HG03103 (cell line): ENCODE results near the gene WDR18.

Source experiments
- ATAC-seq: cut with Tn5 transposase; IDR thresholded peaks from one replicate; pipeline ENCODE4 v1.9.1; 2021; ENCODE audit warnings: low read depth; ENCODE audit not compliant: unreplicated experiment

WDR18 gene

DNA sequence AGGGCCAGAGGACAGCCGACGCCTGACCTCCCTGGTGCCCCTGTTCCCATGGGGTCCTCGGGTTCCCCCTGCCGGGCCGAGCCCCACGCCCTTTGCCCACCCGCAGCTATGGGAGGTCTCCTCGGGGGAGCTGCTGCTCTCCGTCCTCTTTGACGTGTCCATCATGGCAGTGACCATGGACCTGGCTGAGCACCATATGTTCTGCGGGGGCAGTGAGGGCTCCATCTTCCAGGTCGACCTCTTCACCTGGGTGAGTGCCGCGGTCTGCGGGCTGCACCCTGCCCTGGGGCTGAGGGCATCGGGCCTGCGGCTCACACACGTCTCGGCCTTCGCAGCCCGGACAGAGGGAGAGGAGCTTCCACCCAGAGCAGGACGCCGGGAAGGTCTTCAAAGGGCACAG lies 6.6 kb downstream of the WDR18 start:
- no peak for ATAC-seq

DNA sequence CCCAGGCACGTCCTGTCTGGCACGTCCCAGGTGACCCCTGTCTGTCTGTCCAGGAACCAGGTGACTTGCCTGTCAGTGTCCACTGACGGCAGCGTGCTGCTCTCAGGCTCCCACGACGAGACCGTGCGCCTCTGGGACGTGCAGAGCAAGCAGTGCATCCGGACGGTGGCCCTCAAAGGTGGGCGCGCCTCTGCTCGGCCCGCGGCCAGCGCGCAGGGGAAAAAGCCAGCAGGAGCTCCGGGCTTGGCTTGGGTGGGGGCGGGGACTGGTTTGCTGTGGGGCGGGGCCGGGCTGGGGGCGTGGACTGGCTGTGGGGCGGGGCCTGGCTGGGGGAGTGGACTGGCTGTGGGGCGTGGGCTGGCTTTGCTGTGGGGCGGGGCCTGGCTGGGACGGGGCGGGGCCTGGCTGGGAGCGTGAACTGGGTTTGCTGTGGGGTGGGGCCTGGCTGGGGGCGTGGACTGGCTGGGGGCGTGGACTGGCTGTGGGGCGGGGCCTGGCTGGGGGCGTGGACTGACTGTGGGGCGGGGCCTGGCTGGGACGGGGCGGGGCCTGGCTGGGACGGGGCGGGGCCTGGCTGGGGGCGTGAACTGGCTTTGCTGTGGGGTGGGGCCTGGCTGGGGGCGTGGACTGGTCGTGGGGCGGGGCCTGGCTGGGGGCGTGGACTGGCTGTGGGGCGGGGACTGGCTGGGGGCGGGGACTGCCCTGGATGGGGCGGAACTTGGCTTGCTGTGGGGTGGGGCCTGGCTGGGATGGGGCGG lies 7.2 kb downstream of the WDR18 start:
- ATAC-seq = no peak

DNA sequence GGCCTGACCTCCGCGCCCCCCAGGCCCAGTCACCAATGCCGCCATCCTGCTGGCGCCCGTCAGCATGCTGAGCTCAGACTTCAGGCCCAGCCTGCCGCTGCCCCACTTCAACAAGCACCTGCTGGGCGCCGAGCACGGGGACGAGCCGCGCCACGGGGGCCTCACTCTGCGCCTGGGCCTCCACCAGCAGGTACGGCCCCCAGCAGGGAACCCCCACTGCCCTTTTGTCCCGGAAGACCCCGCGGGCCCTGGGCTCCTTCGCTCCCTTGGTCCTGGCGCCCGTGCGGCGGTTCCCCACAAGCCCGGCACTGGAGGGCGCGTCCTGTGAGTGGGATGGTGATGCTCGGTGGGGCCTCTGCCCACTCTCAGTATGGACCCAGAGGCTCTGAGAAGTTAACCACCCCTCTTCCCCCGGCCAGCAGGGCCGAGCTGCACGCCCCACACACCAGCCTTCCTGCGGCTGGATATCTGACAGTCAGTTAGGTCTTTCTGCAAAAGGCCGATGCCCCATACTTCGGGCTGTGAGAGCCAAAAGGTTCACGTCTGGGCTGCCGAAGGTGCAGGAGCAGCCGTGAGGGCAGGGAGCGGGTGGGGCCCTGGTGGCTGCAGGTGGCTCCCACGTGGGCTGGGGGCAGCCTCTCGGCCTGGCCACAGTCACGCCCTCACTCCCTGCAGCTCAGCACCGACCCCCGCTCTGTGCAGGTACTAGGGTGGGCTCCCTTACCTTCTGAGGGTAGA lies 8.0 kb downstream of the WDR18 start:
- no peak for ATAC-seq

DNA sequence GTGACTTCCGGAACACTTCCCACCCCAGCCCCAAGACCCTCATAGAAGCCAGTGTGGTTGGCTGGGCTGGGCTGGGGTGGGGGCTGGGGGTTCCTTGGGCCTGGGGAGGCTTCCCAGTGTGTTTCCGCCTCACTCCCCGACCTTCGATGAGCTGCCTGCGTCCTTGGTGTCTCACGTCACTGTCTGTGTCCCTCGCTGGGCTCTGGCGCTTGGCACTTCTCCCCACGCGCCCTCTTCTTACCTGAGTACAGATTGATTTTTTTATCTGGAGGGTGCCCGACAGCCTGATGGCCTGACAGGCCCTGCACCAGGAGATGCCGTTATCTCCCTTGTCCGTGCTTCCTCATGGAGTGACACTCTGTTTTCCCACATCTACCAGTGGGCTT lies 8.5 kb downstream of the WDR18 start:
- no peak for ATAC-seq

DNA sequence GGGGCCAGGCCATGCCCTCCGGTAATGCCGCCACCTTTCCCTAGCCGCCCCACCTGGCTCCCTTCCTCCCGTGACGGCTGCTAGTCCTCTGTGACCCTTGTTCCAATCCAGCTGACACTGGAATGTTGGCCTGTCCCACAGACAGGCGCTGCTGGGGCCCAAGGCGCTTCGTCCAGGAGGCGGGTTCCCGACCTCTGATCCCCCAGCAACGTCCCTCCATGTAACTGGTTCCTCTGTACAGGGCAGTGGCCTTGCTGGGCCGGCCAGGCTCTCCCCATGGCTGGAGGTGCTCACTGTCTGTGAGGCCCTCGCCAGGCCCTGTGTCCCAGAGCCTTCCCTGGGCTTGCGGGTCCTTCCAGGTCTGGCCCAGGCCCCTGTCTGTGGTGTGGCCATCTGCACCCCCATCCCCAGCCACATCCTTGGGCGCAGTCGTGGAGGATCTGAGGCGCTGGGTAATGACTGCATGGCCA lies 9.3 kb downstream of the WDR18 start:
- ATAC-seq = no peak

DNA sequence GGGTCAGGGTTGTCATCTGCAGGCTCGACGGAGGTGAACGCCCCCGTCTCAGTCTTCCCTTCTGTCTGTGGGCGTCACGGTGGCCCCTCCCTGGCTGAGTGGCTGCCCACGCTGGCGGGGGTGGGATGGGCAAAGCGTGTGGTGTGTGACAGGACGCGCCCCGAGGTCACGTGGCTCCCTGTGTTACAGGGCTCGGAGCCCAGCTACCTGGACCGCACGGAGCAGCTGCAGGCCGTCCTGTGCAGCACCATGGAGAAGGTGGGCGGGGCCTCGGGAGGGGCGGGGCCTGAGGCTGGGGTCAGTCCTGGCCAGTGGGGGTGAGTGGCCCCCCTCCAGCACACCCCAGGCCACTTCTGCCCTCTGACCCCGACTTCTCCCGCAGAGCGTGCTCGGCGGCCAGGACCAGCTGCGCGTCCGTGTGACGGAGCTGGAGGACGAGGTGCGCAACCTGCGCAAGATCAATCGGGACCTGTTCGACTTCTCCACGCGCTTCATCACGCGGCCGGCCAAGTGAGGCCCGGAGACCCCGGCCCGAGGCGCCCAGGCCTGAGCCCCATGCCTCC lies 9.8 kb downstream of the WDR18 start:
- ATAC-seq = no peak

DNA sequence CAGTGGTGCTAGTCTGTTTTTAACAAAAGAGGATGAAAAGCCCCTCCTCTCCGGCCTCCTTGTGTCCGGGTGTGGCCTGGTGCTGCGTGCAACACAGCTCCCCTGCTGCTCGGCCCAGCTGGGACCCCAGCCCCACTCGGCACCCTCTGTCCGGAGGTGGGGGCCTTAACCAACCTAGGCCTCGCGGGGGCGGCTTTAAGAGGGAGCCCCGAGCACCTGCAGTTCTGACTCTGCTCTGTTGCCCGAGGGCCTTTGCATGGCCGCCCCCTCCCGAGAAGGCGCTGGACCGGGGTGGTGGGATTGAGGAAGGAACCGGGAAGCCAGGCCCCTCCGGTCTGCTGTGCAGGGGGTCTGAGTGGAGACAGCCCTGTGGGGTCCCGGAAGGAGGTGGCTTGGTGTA lies 10.4 kb downstream of the WDR18 start:
- no peak for ATAC-seq

DNA sequence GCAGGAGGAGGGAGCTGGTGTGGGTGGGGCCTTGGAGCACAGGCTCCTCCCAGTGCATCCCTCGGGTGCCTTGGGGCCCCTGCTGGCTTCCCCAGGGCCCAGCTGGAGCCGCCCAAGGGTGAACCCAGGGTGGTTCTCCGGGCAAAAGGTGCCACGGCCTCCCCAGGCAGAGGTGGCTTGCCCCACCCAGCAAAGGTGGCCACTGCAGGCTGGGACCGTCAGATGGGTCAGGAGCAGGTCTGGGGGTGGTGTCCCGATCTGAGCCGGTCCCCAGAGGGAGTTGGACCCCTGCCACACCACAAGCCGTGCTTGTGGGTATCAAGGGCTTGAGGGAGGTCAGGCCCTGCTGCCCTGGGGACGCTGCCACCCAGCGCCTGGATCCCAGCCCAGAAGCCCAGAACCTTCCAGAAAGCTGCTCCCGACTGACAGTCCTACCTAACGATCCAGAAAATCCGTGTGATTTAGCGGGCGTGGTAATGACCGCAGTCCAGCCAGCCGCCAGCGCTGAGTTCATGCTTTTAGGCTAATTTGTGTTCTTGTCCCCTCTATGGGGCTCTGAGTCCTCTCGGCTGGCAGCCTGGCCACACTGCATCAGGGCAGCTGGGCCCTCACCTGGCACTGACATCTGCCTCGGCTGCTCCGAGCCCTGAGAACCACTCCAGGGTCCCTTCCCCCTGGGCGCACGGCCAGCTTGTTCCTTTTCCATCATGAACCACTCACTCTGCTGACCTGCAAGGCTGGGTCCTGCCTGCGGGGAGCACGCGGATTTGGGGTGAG lies 11.1 kb downstream of the WDR18 start:
- no peak for ATAC-seq

DNA sequence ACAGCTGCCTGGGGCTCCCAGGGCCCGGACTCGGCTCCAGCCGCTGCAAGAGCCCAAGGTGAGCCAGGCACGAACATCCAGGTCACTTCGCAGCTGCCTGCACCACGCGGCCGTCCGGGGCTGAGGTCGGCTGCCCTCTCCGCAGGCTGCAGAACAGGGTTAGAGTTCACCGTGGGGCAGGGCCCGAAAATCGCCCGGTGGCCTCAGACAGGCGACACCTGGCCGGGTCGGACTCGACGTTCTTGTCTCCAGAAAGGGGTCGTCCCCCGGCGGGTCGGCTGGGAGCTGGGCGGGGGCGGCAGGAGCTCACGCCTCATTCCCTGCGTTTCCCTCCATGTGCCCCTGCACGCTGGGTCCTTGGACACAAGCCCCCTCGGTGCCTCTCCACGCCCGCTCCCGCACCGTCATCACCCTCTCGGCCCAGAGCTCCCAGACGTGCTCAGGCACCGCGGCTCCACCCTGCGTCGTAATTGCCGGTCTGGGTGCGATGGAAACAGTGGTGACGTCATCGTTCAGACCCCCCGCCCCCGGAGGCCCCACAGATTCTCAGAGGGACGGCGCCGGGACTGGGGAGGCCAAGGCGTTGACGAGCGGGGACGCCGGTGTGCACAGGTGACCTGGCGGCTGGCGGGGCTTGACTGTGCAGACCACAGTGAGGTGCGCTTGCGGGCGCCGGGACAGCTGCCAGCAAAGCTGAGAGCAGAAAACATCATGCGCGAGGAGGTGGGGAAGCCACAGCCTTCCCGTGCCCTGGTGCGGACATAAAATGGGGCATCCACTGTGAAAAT lies 12.1 kb downstream of the WDR18 start:
- no peak for ATAC-seq

DNA sequence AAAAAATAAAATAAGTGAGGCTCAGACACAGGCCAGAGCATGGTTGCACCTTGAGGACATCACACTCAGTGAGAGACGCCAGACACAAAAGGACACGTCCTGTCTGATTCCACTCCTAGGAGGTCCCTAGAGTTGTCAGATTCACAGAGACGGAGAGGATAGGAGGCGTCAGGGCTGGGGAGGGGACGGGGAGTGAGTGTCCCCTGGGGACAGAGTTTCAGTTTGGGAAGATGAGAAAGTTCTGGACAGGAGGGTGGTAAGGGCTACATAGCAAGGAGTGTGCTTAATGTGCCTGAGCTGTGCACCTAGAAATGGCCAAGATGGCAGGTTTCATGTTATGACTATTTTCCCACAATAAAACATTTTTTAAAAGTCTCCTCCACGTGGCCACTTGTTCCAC lies 13.9 kb downstream of the WDR18 start:
- no peak for ATAC-seq

DNA sequence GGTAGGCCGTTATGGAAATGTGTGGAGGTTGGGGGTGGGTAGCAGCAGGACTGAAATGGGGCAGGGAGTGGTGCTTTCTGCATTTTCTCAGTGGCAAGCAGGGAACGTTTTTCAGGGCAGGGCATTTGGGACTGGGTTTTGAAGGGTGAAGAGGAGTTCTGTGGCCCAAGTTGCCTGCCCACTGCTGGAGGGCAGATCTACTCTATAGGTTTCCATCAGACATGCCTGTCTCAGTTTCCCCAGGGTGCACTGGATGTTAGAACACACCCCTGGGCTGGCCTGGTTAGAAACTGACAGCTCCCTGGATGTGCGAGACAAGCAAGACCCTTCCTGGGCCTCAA lies 15.2 kb downstream of the WDR18 start:
- ATAC-seq = no peak

DNA sequence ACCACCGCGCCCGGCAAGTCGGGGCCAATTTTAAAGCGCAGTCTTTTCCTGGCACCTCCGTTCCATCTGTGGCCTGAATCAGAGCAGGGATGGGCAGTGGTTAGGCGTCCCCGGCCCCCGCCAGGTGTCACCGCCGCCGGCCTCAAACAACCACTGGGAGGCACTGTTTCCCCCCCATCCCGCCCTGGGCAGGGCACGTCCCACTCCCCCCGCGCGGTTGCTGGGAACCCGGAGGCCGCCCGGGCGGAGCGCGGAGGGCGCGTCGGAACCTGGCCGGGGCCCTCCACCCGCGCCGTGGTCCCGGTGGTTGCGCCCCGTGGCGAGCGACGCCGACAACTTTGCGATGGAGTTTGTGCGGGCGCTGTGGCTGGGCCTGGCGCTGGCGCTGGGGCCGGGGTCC lies 15.9 kb downstream of the WDR18 start, which contains the start of gene GRIN3B:
Gene GRIN3B (plus strand): TSS at position 325 of the 400 bp plus-strand sequence. CDS start 19 bp downstream, at position 344.
- ATAC-seq = no peak

DNA sequence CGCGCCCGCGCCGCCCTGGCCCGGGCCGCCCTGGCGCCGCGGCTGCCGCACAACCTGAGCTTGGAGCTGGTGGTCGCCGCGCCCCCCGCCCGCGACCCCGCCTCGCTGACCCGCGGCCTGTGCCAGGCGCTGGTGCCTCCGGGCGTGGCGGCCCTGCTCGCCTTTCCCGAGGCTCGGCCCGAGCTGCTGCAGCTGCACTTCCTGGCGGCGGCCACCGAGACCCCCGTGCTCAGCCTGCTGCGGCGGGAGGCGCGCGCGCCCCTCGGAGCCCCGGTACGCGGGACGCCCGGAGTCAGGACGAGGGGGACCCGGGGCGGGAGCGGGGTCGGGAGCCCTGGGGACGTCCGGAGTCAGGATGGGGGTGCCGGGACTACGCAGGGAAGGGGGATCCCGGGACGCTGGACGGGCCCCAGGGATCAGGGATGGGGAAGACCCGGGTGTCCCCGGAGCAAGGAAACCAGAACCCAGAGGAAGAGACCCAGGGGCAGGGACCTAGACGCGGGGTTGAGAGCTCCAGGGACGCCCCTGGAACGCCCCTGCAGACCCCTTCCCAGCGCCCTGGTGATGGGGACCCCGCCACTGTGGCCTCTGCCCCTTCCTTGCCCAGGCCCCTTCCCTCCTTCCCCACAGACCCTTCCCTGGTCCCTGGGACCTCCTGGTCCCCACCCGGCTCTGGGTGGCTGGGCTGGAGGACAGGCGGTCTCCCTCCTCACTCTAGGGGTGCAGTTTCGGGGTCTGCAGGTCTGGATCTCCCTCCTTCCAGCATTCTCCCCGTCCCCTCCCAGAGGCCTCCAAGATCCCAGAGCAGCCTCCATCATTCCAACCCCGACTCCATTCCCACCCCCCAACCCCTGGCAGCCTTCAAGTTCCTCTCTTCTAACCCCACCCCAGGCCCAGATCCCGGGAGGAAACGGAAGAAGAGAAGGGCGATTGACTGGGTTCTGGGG lies 16.7 kb downstream of the WDR18 start:
- no peak for ATAC-seq

DNA sequence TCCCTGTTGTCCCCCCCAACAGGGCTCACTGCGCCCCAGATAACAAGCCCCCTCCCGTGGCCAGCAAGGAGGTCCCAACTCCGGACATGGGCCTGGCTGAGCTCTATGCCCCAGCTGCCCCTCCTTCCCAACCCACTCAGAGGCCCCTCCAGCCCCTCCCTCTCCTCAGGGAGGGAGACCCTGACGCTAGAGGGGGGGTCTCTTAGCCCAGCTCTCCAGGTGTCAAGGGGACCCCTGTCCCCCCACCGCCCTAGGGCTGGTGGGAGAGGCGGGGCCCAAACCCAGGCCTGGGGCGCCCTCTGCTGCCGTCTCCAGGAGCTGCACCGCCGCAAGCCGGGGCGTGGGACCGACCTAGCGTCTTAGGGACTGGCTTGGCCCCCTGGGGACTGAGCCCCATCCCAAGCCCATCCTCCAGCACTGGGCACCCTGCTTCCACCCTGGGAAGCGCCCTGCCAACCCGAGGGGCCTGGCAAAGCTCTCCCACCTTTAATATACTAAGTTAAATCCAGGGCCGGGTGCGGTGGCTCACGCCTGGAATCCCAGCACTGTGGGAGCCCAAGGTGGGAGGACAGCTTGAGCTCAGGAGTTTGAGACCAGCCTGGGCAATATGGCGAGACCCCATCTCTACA lies 17.5 kb downstream of the WDR18 start:
- ATAC-seq = no peak

DNA sequence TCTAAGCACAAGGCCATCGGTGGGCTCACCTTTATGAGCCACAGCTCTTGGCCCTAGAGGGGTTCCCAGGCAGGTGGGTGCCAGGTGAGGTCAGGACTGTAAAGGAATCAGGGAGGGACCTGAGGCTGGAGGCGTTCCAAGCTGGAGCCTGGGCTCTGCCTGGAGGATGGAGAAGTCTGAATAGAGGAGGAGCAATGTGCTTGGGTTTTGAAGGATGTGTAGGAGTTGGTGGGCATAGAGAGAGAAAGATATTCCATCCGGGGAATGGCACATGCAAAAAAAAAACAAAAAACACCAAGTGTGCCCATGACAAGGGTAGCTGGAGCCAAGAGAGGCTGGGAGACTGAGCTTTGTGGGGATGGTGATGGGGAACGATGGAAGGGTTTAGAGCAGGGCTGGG lies 18.5 kb downstream of the WDR18 start:
- no peak for ATAC-seq

DNA sequence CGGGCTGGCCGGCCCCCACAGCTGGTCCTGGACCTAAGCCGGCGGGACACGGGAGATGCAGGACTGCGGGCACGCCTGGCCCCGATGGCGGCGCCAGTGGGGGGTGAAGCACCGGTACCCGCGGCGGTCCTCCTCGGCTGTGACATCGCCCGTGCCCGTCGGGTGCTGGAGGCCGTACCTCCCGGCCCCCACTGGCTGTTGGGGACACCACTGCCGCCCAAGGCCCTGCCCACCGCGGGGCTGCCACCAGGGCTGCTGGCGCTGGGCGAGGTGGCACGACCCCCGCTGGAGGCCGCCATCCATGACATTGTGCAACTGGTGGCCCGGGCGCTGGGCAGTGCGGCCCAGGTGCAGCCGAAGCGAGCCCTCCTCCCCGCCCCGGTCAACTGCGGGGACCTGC lies 19.1 kb downstream of the WDR18 start:
- ATAC-seq = no peak

DNA sequence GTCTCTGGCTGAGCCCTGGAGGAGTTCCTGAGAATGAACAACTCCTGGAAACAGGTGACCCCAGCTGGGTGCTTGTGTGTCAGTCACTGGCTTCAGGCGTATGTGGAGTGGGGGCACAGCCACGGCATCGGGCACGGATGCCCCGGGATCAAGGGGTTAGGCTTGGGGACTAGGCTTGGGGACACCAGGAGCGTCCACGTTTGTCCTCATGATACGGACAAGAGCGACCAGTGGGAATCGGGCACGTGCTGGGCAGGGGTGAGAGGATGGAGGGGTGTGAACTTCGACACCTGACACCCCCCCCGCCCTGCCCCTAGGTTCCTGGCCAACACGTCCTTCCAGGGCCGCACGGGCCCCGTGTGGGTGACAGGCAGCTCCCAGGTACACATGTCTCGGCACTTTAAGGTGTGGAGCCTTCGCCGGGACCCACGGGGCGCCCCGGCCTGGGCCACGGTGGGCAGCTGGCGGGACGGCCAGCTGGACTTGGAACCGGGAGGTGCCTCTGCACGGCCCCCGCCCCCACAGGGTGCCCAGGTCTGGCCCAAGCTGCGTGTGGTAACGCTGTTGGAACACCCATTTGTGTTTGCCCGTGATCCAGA lies 20.2 kb downstream of the WDR18 start:
- no peak for ATAC-seq
